Testis (tissue), 2 donors: Measurements from ENCODE around the gene RIN2.

Experiments used
- CTCF ChIP-seq, 3 experiments: fragments of 450-650 bp in 2 of 3; fragments of 200-600 bp in 1 of 3; sonication (generic) in 1 of 3; IDR thresholded peaks; one replicate each; pipeline ENCODE4 v1.5.1; 2016 to 2019; ENCODE audit warnings: antibody characterized with exemption in 3 of 3, mild to moderate bottlenecking in 2 of 3, moderate library complexity in 1 of 3
- POLR2A ChIP-seq: fragments of 450-650 bp; IDR thresholded peaks from one replicate; pipeline ENCODE4 v1.6.1; 2017; ENCODE audit warnings: antibody characterized with exemption, mild to moderate bottlenecking, moderate library complexity

DNA sequence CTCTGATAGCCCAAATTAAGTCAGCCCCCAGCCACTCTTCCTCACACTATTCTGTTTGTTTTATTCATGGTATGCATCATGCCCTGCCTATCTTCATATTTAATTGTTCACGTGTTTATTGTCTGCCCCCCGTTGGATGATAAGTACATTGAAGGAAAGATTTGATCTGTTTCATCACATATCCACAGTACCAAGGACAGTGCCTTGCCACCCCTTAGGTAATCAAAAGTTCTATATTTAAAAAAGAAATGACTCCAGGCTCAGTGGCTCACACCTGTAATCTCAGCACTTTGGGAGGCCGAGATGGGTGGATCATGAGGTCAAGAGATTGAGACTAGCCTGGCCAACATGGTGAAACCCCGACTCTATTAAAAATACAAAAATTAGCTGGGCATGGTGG lies 10.2 kb upstream of the RIN2 start:
- TF ChIP-seq CTCF (IDR thresholded peaks at IDR 0.05) (no peak), POLR2A (no peak)
